ENCODE data around the gene LMOD2.

The LMOD2 gene

GRCh38 chr7:123641901-123642300, 13.8 kb upstream of the LMOD2 start:
- Histone ChIP-seq H3K27me3 (replicated peaks) (no peaks in the 10 kb centered on the region), H3K27ac (no peak overlapping the region), H3K36me3 (replicated peaks) (no peaks in the 10 kb centered on the region), H3K4me3 (ENCODE audit: low read depth, low read length) (no peak overlapping the region)
- TF ChIP-seq CTCF (IDR thresholded peaks at IDR 0.05; ENCODE audit: low read depth, low read length, missing control alignments) = no peak
- in situ Hi-C loops (cut with HindIII; ENCODE audit: low pct_ligation_motif_present, low sequenced_read_pairs) = loop anchor here (25.0 kb wide), 1 partner anchor 220 kb away; no protein-coding TSS in a partner anchor
- no peak for DNase-seq

- in situ Hi-C loops (cut with HindIII; ENCODE audit: low pct_ligation_motif_present, low sequenced_read_pairs) = loop anchor here (25.0 kb wide), 1 partner anchor 219 kb away; no protein-coding TSS in a partner anchor
- TF ChIP-seq CTCF (IDR thresholded peaks at IDR 0.05; ENCODE audit: low read depth, low read length, missing control alignments) = no peak
- Histone ChIP-seq H3K36me3 (replicated peaks) (no peaks in the 10 kb centered on the region), H3K27ac (no peak overlapping the region), H3K27me3 (replicated peaks) (no peaks in the 10 kb centered on the region), H3K4me3 (ENCODE audit: low read depth, low read length) (peak overlapping the region; percentile 33)
- peak; percentile 49 for DNase-seq
Measured at GRCh38 chr7:123643495-123644441, 11.9 kb upstream of the LMOD2 start.

- Histone ChIP-seq H3K4me3 (ENCODE audit: low read depth, low read length) (no peak overlapping the region), H3K36me3 (replicated peaks) (no peaks in the 10 kb centered on the region), H3K27me3 (replicated peaks) (no peaks in the 10 kb centered on the region), H3K27ac (no peak overlapping the region)
- in situ Hi-C loops (cut with HindIII; ENCODE audit: low pct_ligation_motif_present, low sequenced_read_pairs) = loop anchor here (25.0 kb wide), 1 partner anchor 217 kb away; no protein-coding TSS in a partner anchor
- no peak for TF ChIP-seq CTCF (IDR thresholded peaks at IDR 0.05; ENCODE audit: low read depth, low read length, missing control alignments)
- DNase-seq = no peak
Measured at GRCh38 chr7:123645516-123645915, 10.2 kb upstream of the LMOD2 start.

- no peak overlapping the region for H3K27ac ChIP-seq
- no peak for DNase-seq
- no peaks in the 10 kb centered on the region for H3K27me3 ChIP-seq (replicated peaks)
- TF ChIP-seq CTCF (IDR thresholded peaks at IDR 0.05; ENCODE audit: low read depth, low read length, missing control alignments) = no peak
- H3K4me3 ChIP-seq (ENCODE audit: low read depth, low read length) = no peak overlapping the region
- in situ Hi-C loops (cut with HindIII; ENCODE audit: low pct_ligation_motif_present, low sequenced_read_pairs) = loop anchor here (25.0 kb wide), 1 partner anchor 215 kb away; no protein-coding TSS in a partner anchor
- H3K36me3 ChIP-seq (replicated peaks) = no peaks in the 10 kb centered on the region
Measured at GRCh38 chr7:123647106-123647730, 8.4 kb upstream of the LMOD2 start.

GRCh38 chr7:123649964-123650363, 5.7 kb upstream of the LMOD2 start:
- Histone ChIP-seq H3K27me3 (replicated peaks) (no peaks in the 10 kb centered on the region), H3K4me3 (ENCODE audit: low read depth, low read length) (no peak overlapping the region), H3K36me3 (replicated peaks) (no peaks in the 10 kb centered on the region), H3K27ac (no peak overlapping the region)
- TF ChIP-seq CTCF (IDR thresholded peaks at IDR 0.05; ENCODE audit: low read depth, low read length, missing control alignments) = no peak
- peak; percentile 23 for DNase-seq
- in situ Hi-C loops (cut with HindIII; ENCODE audit: low pct_ligation_motif_present, low sequenced_read_pairs) = loop anchor here (25.0 kb wide), 1 partner anchor 212 kb away; no protein-coding TSS in a partner anchor

Data from brain microvascular endothelial cell (primary cell).